ENCODE results near the gene PAX5.

PAX5 gene

GRCh38 chr9:37025071-37025822, 8.8 kb downstream of the PAX5 start:
- DNase-seq (ENCODE audit: low read depth in 2 of 2): no peak

- DNase-seq (ENCODE audit: low read depth in 2 of 2): no peak
These were observed 16.5 kb downstream of the PAX5 start for GRCh38 chr9:37017546-37017945.

GRCh38 chr9:37011530-37011929, 22.5 kb downstream of the PAX5 start:
- no peak for DNase-seq (ENCODE audit: low read depth in 2 of 2)

- DNase-seq (ENCODE audit: low read depth in 2 of 2): no peak
These were observed 23.1 kb downstream of the PAX5 start for GRCh38 chr9:37010976-37011375.

- DNase-seq (ENCODE audit: low read depth in 2 of 2): no peak
These were observed 23.9 kb downstream of the PAX5 start for GRCh38 chr9:37010180-37010579.

GRCh38 chr9:37007295-37007694, 26.8 kb downstream of the PAX5 start:
- DNase-seq (ENCODE audit: low read depth in 2 of 2): no peak

- no peak for DNase-seq (ENCODE audit: low read depth in 2 of 2)
These were observed 28.4 kb downstream of the PAX5 start for GRCh38 chr9:37005517-37006140.

- DNase-seq (ENCODE audit: low read depth in 2 of 2): no peak
These were observed 29.6 kb downstream of the PAX5 start for GRCh38 chr9:37004424-37004935.

GRCh38 chr9:37002413-37003217, 31.5 kb downstream of the PAX5 start:
- no peak for DNase-seq (ENCODE audit: low read depth in 2 of 2)

- no peak for DNase-seq (ENCODE audit: low read depth in 2 of 2)
These were observed 32.0 kb downstream of the PAX5 start for GRCh38 chr9:37002036-37002412.

GRCh38 chr9:37001459-37001858, 32.6 kb downstream of the PAX5 start:
- no peak for DNase-seq (ENCODE audit: low read depth in 2 of 2)

- DNase-seq (ENCODE audit: low read depth in 2 of 2): no peak
These were observed 34.2 kb downstream of the PAX5 start for GRCh38 chr9:36999728-37000333.

- DNase-seq (ENCODE audit: low read depth in 2 of 2): no peak
These were observed 36.7 kb downstream of the PAX5 start for GRCh38 chr9:36997414-36997813.

GRCh38 chr9:36996706-36997086, 37.4 kb downstream of the PAX5 start:
- DNase-seq (ENCODE audit: low read depth in 2 of 2): no peak

- DNase-seq (ENCODE audit: low read depth in 2 of 2): peak; percentile 30 to 59
These were observed 38.0 kb downstream of the PAX5 start for GRCh38 chr9:36995927-36996705.

GRCh38 chr9:36993933-36994764, 39.9 kb downstream of the PAX5 start:
- DNase-seq (ENCODE audit: low read depth in 2 of 2): no peak

- DNase-seq (ENCODE audit: low read depth in 2 of 2): no peak
These were observed 41.4 kb downstream of the PAX5 start for GRCh38 chr9:36992501-36993316.

GRCh38 chr9:36991516-36992134, 42.4 kb downstream of the PAX5 start:
- DNase-seq (ENCODE audit: low read depth in 2 of 2): peak in 1 of 2 experiments; percentile 44

GRCh38 chr9:36988848-36989247, 45.2 kb downstream of the PAX5 start:
- no peak for DNase-seq (ENCODE audit: low read depth in 2 of 2)
